GM18907 (cell line): ENCODE measurements around the gene RNF144B.

Experiments
- ATAC-seq: cut with Tn5 transposase; IDR thresholded peaks from one replicate; pipeline ENCODE4 v1.9.1; 2021; ENCODE audit warnings: mild to moderate bottlenecking, moderate library complexity; ENCODE audit not compliant: unreplicated experiment

The RNF144B gene

GRCh38 chr6:18506382-18507017 lies 119.3 kb downstream of the RNF144B start:
- no peak for ATAC-seq

DNA sequence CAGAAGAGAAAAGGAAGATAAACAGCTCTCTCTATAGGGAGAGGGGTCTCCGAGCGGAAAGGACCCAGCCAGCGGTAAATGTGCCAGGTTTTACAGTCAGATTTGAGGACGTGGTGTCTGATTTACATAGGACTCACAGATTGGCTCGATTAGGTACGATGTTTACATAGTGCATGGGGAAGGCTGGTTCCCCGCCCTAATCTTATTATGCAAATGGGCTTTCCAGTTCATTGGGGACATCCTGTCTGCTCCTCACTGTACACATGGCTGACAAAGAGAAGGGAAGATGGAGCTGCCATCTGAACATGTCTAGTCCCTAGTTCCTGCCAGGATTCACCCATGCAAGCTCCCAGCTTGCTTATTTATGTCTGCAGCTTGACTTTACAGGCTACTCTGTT lies 119.9 kb downstream of the RNF144B start:
- no peak for ATAC-seq

DNA sequence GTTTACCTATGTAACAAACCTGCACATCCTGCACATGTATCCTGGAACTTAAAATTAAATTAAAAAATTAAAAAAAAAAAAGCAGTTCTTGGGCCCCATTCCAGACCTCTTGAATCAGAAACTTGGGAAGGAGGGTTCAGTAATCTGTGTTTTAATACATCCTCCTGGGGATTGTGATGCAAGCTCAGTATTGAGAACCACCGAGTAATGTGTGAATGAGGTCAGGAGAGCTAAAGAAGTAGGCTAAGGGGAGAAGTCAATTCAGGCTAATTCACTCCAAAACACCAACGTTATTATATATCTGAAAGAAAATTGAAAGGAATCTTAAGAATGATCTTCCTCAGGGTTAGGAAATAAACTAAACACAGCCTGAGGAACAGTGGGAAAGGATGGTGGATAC lies 120.4 kb downstream of the RNF144B start:
- no peak for ATAC-seq

DNA sequence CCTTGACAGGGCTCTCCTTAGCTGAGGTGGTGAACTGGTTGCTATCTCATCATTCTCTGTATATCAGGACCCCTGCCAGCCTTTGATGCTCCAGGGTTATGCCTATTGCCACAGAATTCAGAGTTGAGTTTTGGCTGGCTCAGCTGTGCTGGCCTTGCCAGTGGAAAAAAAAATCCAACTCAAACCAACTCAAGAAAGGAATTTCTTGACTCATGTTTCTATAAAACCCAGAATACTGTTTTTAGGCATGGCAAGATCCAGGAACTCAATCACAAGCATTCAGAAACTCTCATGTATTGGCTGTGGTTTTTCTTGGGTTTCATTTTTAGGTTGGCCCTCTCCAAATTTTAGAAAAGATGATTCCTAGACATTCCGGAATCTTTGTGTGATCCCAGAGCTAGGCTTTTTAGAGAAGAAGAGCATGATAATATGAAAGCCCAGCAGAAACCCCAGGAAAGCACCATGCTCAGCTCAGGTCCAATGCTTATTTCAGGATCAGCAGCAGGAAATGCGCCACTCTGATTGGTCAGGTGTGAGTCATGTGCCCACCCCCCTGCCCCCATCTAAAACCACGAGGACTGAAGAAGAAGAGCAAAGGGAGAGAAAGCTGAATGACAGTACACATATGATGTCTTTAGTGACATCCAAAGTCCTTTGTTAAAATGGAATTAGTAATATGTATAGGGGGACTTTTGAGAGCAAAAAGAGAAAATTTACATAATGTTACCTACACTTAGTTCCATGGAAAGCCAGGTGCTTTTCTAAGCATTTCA lies 122.9 kb downstream of the RNF144B start:
- no peak for ATAC-seq

- no peak for ATAC-seq
Measured at GRCh38 chr6:18510644-18511033, 123.5 kb downstream of the RNF144B start.

- no peak for ATAC-seq
Measured at GRCh38 chr6:18511211-18511610, 124.1 kb downstream of the RNF144B start.

DNA sequence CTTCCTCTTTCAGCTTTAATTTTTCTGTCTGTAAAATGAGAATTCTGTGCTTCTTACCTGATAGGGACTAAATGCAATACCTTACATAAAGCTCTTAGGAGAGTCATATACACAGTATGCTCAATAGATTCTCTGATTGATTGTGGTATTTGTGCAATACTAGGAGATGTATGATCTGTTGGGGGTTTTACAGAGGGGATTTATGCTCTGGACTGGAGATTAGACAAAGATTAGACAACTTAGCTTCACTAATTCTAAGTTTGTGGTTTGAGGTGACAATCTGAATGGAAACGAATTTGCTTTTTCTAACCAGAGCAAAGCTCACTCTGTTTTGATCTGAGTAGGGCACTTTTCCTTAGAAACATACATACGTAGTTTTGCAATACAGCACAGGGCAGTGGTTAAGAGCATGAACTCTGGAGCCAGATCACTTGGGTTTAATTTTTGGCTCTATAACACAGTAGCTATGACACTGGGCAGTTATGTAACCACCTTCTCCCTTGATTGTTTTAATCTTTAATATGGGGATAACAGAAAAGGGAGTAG lies 126.2 kb downstream of the RNF144B start:
- ATAC-seq: no peak

DNA sequence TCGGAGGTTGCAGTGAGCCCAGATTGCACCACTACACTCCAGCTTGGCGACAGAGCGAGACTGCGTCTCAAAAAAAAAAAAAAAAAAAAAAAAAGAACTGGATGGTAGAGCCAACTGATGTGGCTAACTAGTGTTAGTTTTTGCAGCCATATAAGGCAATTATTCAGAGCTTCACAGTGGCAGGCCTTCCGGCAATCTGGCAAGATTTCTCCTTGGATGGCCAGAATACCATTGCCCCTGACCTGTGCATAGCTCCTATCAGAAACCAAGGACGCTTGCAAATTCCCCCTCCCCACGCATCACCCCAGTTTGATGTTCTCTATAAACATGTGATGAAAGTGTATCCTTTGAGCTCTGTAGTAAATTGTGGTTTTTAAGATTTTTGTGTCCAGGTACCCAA lies 127.0 kb downstream of the RNF144B start:
- ATAC-seq: no peak

GRCh38 chr6:18515767-18516166 lies 128.6 kb downstream of the RNF144B start:
- no peak for ATAC-seq
